ENCODE measurements around the gene TMEM185B. TPM values are rescaled to one million over a fixed set of nuclear protein-coding genes. Genes with fewer than 3 reads are reported as not detected.

Gene TMEM185B
- total RNA-seq, 1 donor from 2014 or later: 35.9 TPM

Other genes with a start within 250 kb of the TMEM185B start
- gene EPB41L5, start 210.3 kb downstream of the TMEM185B start, total RNA-seq: 26.7 TPM
- gene RALB, start 29.5 kb upstream of the TMEM185B start, total RNA-seq: 50.5 TPM
- 10.8 TPM for gene INHBB, start 122.7 kb upstream of the TMEM185B start, total RNA-seq

Data from ureter (tissue), 1 donor.